GM18508 (cell line): ENCODE results near the gene KLHL24.
"Not testable (repeated sequence)": the region's sequence is repeated elsewhere in the genome, so short reads cannot be mapped to it uniquely, and the experiment has no call there.

Experiments
- ATAC-seq: cut with Tn5 transposase; IDR thresholded peaks from one replicate; pipeline ENCODE4 v1.9.1; 2021; ENCODE audit warnings: moderate number of reproducible peaks; ENCODE audit not compliant: insufficient read depth, unreplicated experiment

Gene KLHL24

GRCh38 chr3:183635431-183636220, at the start of gene KLHL24:
KLHL24 (plus strand) TSS chr3:183635623; CDS start chr3:183650357, 14,734 bp downstream.
- ATAC-seq = peak; percentile 86

GRCh38 chr3:183586477-183586876, 48.9 kb upstream of the KLHL24 start:
- no peak for ATAC-seq

- no peak for ATAC-seq
Measured at GRCh38 chr3:183587336-183587735, 48.1 kb upstream of the KLHL24 start.

GRCh38 chr3:183590442-183590841, 45.0 kb upstream of the KLHL24 start:
- no peak for ATAC-seq

GRCh38 chr3:183591881-183592521, 43.4 kb upstream of the KLHL24 start:
- ATAC-seq = peak; percentile 96

GRCh38 chr3:183592821-183593220, 42.6 kb upstream of the KLHL24 start:
- no peak for ATAC-seq

- ATAC-seq = no peak
Measured at GRCh38 chr3:183594636-183595035, 40.8 kb upstream of the KLHL24 start.

- no peak for ATAC-seq
Measured at GRCh38 chr3:183597959-183598358, 37.5 kb upstream of the KLHL24 start.

- ATAC-seq = not testable (repeated sequence)
Measured at GRCh38 chr3:183611326-183611725, 24.1 kb upstream of the KLHL24 start.

- ATAC-seq = no peak
Measured at GRCh38 chr3:183613366-183614285, 21.8 kb upstream of the KLHL24 start.

GRCh38 chr3:183618542-183618941, 16.9 kb upstream of the KLHL24 start:
- no peak for ATAC-seq

- no peak for ATAC-seq
Measured at GRCh38 chr3:183619010-183619409, 16.4 kb upstream of the KLHL24 start.

GRCh38 chr3:183619624-183620251, 15.7 kb upstream of the KLHL24 start:
- ATAC-seq = no peak

- ATAC-seq = no peak
Measured at GRCh38 chr3:183620252-183620628, 15.2 kb upstream of the KLHL24 start.

GRCh38 chr3:183622473-183622872, 12.9 kb upstream of the KLHL24 start:
- ATAC-seq = not testable (repeated sequence)

GRCh38 chr3:183626877-183627594, 8.4 kb upstream of the KLHL24 start:
- ATAC-seq = no peak

- ATAC-seq = no peak
Measured at GRCh38 chr3:183629546-183630301, 5.7 kb upstream of the KLHL24 start.

GRCh38 chr3:183631715-183632114, 3.7 kb upstream of the KLHL24 start:
- ATAC-seq = no peak

GRCh38 chr3:183632725-183633124, 2.7 kb upstream of the KLHL24 start:
- ATAC-seq = not testable (repeated sequence)
